GM23338 (cell line): ENCODE results near the gene KIAA0232. TPM values are rescaled to one million over a fixed set of nuclear protein-coding genes. Genes with fewer than 3 reads are reported as not detected.

Experiments
- ATAC-seq: fragments of 200-7000 bp; cut with Tn5 transposase; 3 replicates; pipeline ENCODE4 v1.9.1; 2020
- DNase-seq: peaks from one replicate; pipeline ENCODE4 v3.0.0-alpha.2; 2015; ENCODE audit warnings: low spot score
- H2AFZ ChIP-seq: fragments of 200-600 bp; sonication (generic); 2 replicates; pipeline ENCODE4 v1.8.0; 2016; ENCODE audit warnings: antibody characterized with exemption, mild to moderate bottlenecking, moderate library complexity
- H3F3A ChIP-seq: fragments of 200-600 bp; sonication (generic); replicated peaks from 2 replicates; pipeline ENCODE4 v1.8.0; 2017; ENCODE audit warnings: antibody characterized with exemption, mixed run types, low read depth
- H3K27ac ChIP-seq: fragments of 200-600 bp; sonication (generic); 2 replicates; pipeline ENCODE4 v1.6.1; 2016; ENCODE audit warnings: low read depth
- H3K27me3 ChIP-seq: fragments of 200-600 bp; sonication (generic); 2 replicates; pipeline ENCODE4 v1.8.0; 2016; ENCODE audit warnings: mild to moderate bottlenecking, mixed run types, moderate library complexity; ENCODE audit not compliant: insufficient read depth
- H3K36me3 ChIP-seq: fragments of 200-600 bp; sonication (generic); 2 replicates; pipeline ENCODE4 v1.8.0; 2016; ENCODE audit warnings: mild to moderate bottlenecking; ENCODE audit not compliant: insufficient read depth
- H3K4me1 ChIP-seq: fragments of 200-600 bp; sonication (generic); 2 replicates; pipeline ENCODE4 v1.8.0; 2016; ENCODE audit warnings: mild to moderate bottlenecking, moderate library complexity; ENCODE audit not compliant: insufficient read depth
- H3K4me2 ChIP-seq: fragments of 200-600 bp; sonication (generic); 2 replicates; pipeline ENCODE4 v1.7.1; 2017; ENCODE audit warnings: mixed run types
- H3K4me3 ChIP-seq: fragments of 200-600 bp; sonication (generic); 2 replicates; pipeline ENCODE4 v1.6.1; 2016; ENCODE audit warnings: mixed run types
- H3K79me2 ChIP-seq: fragments of 200-600 bp; sonication (generic); replicated peaks from 2 replicates; pipeline ENCODE4 v1.8.0; 2017; ENCODE audit warnings: mild to moderate bottlenecking; ENCODE audit not compliant: insufficient read depth
- H3K9me2 ChIP-seq: fragments of 200-600 bp; sonication (generic); 2 replicates; pipeline ENCODE4 v1.8.0; 2017; ENCODE audit not compliant: insufficient read depth
- H4K20me1 ChIP-seq: fragments of 200-600 bp; sonication (generic); replicated peaks from 2 replicates; pipeline ENCODE4 v1.8.0; 2017; ENCODE audit warnings: mild to moderate bottlenecking; ENCODE audit not compliant: insufficient read depth
- H3K27ac Mint-ChIP-seq: 2 replicates; pipeline ENCODE4 v1.8.0; 2020; ENCODE audit warnings: inconsistent platforms, mild to moderate bottlenecking, moderate library complexity, mixed read lengths
- H3K27me3 Mint-ChIP-seq: 3 replicates; pipeline ENCODE4 v1.8.0; 2022; ENCODE audit warnings: low read depth, mild to moderate bottlenecking, moderate library complexity, mixed read lengths, inconsistent platforms; ENCODE audit not compliant: insufficient read depth, poor library complexity
- H3K36me3 Mint-ChIP-seq: 3 replicates; pipeline ENCODE4 v1.8.0; 2021; ENCODE audit warnings: low read depth, mild to moderate bottlenecking, inconsistent platforms, moderate library complexity, mixed read lengths
- H3K4me1 Mint-ChIP-seq: 3 replicates; pipeline ENCODE4 v1.8.0; 2020; ENCODE audit warnings: mild to moderate bottlenecking, inconsistent platforms, mixed read lengths
- H3K4me3 Mint-ChIP-seq: 3 replicates; pipeline ENCODE4 v1.8.0; 2021; ENCODE audit warnings: moderate library complexity, mild to moderate bottlenecking, inconsistent platforms, mixed read lengths
- H3K9me3 Mint-ChIP-seq: 3 replicates; pipeline ENCODE4 v1.8.0; 2020; ENCODE audit warnings: moderate library complexity, mild to moderate bottlenecking, inconsistent platforms, mixed read lengths
- CREB1 ChIP-seq: fragments of 250-450 bp; sonication (Bioruptor Pico); IDR thresholded peaks from 2 replicates; pipeline ENCODE4 v1.5.0; 2020; ENCODE audit warnings: low read depth, mild to moderate bottlenecking, moderate library complexity
- ETS1 ChIP-seq: IDR thresholded peaks from 2 replicates; pipeline ENCODE4 v1.6.1; 2016; ENCODE audit warnings: antibody characterized with exemption
- NANOG ChIP-seq: IDR thresholded peaks from 2 replicates; pipeline ENCODE4 v1.6.1; 2016; ENCODE audit warnings: antibody characterized with exemption, borderline replicate concordance
- POLR2AphosphoS5 ChIP-seq: IDR thresholded peaks from 2 replicates; pipeline ENCODE4 v1.6.1; 2016; ENCODE audit warnings: antibody characterized with exemption, low read depth
- STAT1 ChIP-seq: IDR thresholded peaks from one replicate; pipeline ENCODE4 v1.6.1; 2016; ENCODE audit warnings: antibody characterized with exemption; ENCODE audit not compliant: unreplicated experiment
- ZNF462 ChIP-seq: fragments of 250-450 bp; sonication (Bioruptor Pico); IDR thresholded peaks from 2 replicates; pipeline ENCODE4 v1.5.0; 2020; ENCODE audit warnings: mild to moderate bottlenecking, moderate library complexity
- polyA plus RNA-seq: library from polyadenylated mRNA; unstranded; fragments of >200 nt; fragmentation: Nextera tagmentation; extraction: Ambion mirVana; gene quantifications from 2 replicates; pipeline ENCODE4 v1.2.1, GENCODE V29; 2016
- total RNA-seq: library from RNA; depleted of rRNA; stranded (reverse); fragments of >200 nt; shearing (Covaris generic); gene quantifications from 2 replicates; pipeline ENCODE4 v1.2.3, GENCODE V29; 2014
- TF ChIP-seq, protein P1 (sequence below), 2 experiments: fragments of 200-600 bp in 1 of 2; sonication (generic) in 1 of 2; conservative IDR thresholded peaks; 2 replicates each; pipeline versions ENCODE4 v1.5.1 to v1.6.1; 2016 to 2017; ENCODE audit warnings: antibody characterized with exemption in 2 of 2, low read depth in 2 of 2, mild to moderate bottlenecking in 2 of 2, moderate library complexity in 1 of 2
- TF ChIP-seq, protein P2 (sequence below): IDR thresholded peaks from one replicate; pipeline ENCODE4 v1.6.1; 2018; ENCODE audit warnings: antibody characterized with exemption; ENCODE audit not compliant: unreplicated experiment

KIAA0232 gene
- total and polyA plus RNA-seq, 2 experiments from 2014 or later, result 14.3 to 34.9 TPM

DNA sequence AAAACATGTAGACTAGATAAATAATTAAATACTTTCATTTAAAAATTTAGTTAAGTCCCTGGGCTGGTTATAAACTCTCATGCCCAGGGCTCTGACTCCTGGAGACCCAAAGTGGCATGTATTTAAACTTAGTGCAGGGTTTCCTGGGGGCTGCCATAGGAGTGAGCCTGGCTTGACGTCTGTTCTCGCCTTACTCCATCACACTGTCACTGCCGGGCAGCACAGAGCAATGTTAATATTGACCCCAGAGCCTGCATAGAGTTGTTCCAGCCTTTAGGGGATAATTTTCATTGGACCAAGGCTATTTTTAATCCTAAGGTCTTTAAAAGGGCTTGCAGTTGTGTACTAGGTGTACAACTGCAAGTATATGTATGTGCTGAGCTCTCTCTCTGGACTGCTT lies 31.2 kb downstream of the KIAA0232 start:
- no peaks in the 10 kb centered on the region for H3K9me2 ChIP-seq
- Mint-ChIP-seq H3K36me3 (peaks cover 15% of the 10 kb centered on the region), H3K9me3 (peaks cover 10% of the 10 kb centered on the region), H3K4me3 (no peak overlapping the region), H3K27me3 (no peaks in the 10 kb centered on the region), H3K27ac (no peak overlapping the region), H3K4me1 (peaks cover 8% of the 10 kb centered on the region; the same call in 2 of the 3 replicates)
- no peak overlapping the region for H3K27ac ChIP-seq
- peaks cover 8% of the 10 kb centered on the region; the same call in 1 of the 2 replicates for H3K4me1 ChIP-seq
- H3K4me3 ChIP-seq, result no peak overlapping the region
- no peaks in the 10 kb centered on the region for H3K36me3 ChIP-seq
- no peak overlapping the region for H2AFZ ChIP-seq
- ATAC-seq (no peak), DNase-seq (no peak)
- TF ChIP-seq POLR2AphosphoS5 (no peak), ETS1 (no peak), STAT1 (no peak), ZNF462 (CRISPR knock-in tag) (no peak), NANOG (no peak), CREB1 (CRISPR knock-in tag) (no peak)
- TF ChIP-seq, protein P1, sequence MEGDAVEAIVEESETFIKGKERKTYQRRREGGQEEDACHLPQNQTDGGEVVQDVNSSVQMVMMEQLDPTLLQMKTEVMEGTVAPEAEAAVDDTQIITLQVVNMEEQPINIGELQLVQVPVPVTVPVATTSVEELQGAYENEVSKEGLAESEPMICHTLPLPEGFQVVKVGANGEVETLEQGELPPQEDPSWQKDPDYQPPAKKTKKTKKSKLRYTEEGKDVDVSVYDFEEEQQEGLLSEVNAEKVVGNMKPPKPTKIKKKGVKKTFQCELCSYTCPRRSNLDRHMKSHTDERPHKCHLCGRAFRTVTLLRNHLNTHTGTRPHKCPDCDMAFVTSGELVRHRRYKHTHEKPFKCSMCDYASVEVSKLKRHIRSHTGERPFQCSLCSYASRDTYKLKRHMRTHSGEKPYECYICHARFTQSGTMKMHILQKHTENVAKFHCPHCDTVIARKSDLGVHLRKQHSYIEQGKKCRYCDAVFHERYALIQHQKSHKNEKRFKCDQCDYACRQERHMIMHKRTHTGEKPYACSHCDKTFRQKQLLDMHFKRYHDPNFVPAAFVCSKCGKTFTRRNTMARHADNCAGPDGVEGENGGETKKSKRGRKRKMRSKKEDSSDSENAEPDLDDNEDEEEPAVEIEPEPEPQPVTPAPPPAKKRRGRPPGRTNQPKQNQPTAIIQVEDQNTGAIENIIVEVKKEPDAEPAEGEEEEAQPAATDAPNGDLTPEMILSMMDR (conservative IDR thresholded peaks at IDR 0.05; ENCODE audit: low read depth in 2 of 2), result no peak
- TF ChIP-seq, protein P2, sequence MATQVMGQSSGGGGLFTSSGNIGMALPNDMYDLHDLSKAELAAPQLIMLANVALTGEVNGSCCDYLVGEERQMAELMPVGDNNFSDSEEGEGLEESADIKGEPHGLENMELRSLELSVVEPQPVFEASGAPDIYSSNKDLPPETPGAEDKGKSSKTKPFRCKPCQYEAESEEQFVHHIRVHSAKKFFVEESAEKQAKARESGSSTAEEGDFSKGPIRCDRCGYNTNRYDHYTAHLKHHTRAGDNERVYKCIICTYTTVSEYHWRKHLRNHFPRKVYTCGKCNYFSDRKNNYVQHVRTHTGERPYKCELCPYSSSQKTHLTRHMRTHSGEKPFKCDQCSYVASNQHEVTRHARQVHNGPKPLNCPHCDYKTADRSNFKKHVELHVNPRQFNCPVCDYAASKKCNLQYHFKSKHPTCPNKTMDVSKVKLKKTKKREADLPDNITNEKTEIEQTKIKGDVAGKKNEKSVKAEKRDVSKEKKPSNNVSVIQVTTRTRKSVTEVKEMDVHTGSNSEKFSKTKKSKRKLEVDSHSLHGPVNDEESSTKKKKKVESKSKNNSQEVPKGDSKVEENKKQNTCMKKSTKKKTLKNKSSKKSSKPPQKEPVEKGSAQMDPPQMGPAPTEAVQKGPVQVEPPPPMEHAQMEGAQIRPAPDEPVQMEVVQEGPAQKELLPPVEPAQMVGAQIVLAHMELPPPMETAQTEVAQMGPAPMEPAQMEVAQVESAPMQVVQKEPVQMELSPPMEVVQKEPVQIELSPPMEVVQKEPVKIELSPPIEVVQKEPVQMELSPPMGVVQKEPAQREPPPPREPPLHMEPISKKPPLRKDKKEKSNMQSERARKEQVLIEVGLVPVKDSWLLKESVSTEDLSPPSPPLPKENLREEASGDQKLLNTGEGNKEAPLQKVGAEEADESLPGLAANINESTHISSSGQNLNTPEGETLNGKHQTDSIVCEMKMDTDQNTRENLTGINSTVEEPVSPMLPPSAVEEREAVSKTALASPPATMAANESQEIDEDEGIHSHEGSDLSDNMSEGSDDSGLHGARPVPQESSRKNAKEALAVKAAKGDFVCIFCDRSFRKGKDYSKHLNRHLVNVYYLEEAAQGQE, result no peak
- peaks cover 27% of the 10 kb centered on the region for H4K20me1 ChIP-seq
- H3K79me2 ChIP-seq, result peaks cover 91% of the 10 kb centered on the region
- H3K27me3 ChIP-seq, result no peaks in the 10 kb centered on the region
- no peak overlapping the region for H3K4me2 ChIP-seq
- H3F3A ChIP-seq, result no peaks in the 10 kb centered on the region
